ENCODE data around the gene ZMIZ1. TPM values are rescaled to one million over a fixed set of nuclear protein-coding genes. Genes with fewer than 3 reads are reported as not detected.

The ZMIZ1 gene
- total RNA-seq, 2 experiments from 2014 or later: 14.6 to 15.5 TPM

GRCh38 chr10:79252450-79252849 is 183.7 kb downstream of the ZMIZ1 start:
- ChIA-PET POLR2A (no interaction called here), CTCF (no interaction called here)
- Histone ChIP-seq H3K36me3 (ENCODE audit: insufficient read depth, low read length) (no peaks in the 10 kb centered on the region), H3K9me3 (ENCODE audit: control insufficient read depth in 1 of 2, insufficient read depth in 1 of 2, low read length in 2 of 2) (no peaks in the 10 kb centered on the region), H3K27ac (ENCODE audit: low read depth in 1 of 2, low read length in 2 of 2) (no peak overlapping the region), H3K27me3 (ENCODE audit: control insufficient read depth in 1 of 2, insufficient read depth in 2 of 2, low read length in 2 of 2) (no peaks in the 10 kb centered on the region), H3K4me1 (ENCODE audit: insufficient read depth, low read length) (peaks cover 33% of the 10 kb centered on the region), H3K4me3 (ENCODE audit: low read length) (no peak overlapping the region)
- ATAC-seq (ENCODE audit: poor library complexity): no peak
- Mint-ChIP-seq H3K4me3 (no peak overlapping the region), H3K27ac (no peak overlapping the region), H3K4me1 (ENCODE audit: low read depth) (peaks cover 28% of the 10 kb centered on the region), H3K9me3 (no peaks in the 10 kb centered on the region), H3K36me3 (ENCODE audit: low read depth) (no peaks in the 10 kb centered on the region), H3K27me3 (no peaks in the 10 kb centered on the region)
- DNase-seq: no peak
- TF ChIP-seq CTCF (IDR thresholded peaks at IDR 0.05): no peak
- intact Hi-C loops (cut with DNase I, micrococcal nuclease): no loop called here

GRCh38 chr10:79252971-79253370 is 184.2 kb downstream of the ZMIZ1 start:
- intact Hi-C loops (cut with DNase I, micrococcal nuclease): no loop called here
- ATAC-seq (ENCODE audit: poor library complexity) (no peak), DNase-seq (no peak)
- TF ChIP-seq CTCF (IDR thresholded peaks at IDR 0.05): no peak
- Histone ChIP-seq H3K36me3 (ENCODE audit: insufficient read depth, low read length) (no peaks in the 10 kb centered on the region), H3K9me3 (ENCODE audit: control insufficient read depth in 1 of 2, insufficient read depth in 1 of 2, low read length in 2 of 2) (no peaks in the 10 kb centered on the region), H3K27me3 (ENCODE audit: control insufficient read depth in 1 of 2, insufficient read depth in 2 of 2, low read length in 2 of 2) (no peaks in the 10 kb centered on the region), H3K4me3 (ENCODE audit: low read length) (no peak overlapping the region), H3K27ac (ENCODE audit: low read depth in 1 of 2, low read length in 2 of 2) (no peak overlapping the region), H3K4me1 (ENCODE audit: insufficient read depth, low read length) (peaks cover 28% of the 10 kb centered on the region)
- ChIA-PET CTCF (no interaction called here), POLR2A (no interaction called here)
- Mint-ChIP-seq H3K4me1 (ENCODE audit: low read depth) (peaks cover 23% of the 10 kb centered on the region), H3K27me3 (no peaks in the 10 kb centered on the region), H3K27ac (no peak overlapping the region), H3K9me3 (no peaks in the 10 kb centered on the region), H3K4me3 (no peak overlapping the region), H3K36me3 (ENCODE audit: low read depth) (no peaks in the 10 kb centered on the region)

GRCh38 chr10:79253704-79254103 is 184.9 kb downstream of the ZMIZ1 start:
- DNase-seq: no peak
- no peaks in the 10 kb centered on the region for H3K27me3 Mint-ChIP-seq
- H3K36me3 Mint-ChIP-seq (ENCODE audit: low read depth): no peaks in the 10 kb centered on the region
- H3K4me1 Mint-ChIP-seq (ENCODE audit: low read depth): peaks cover 18% of the 10 kb centered on the region
- Histone ChIP-seq H3K36me3 (ENCODE audit: insufficient read depth, low read length) (no peaks in the 10 kb centered on the region), H3K4me1 (ENCODE audit: insufficient read depth, low read length) (peaks cover 21% of the 10 kb centered on the region), H3K9me3 (ENCODE audit: control insufficient read depth in 1 of 2, insufficient read depth in 1 of 2, low read length in 2 of 2) (no peaks in the 10 kb centered on the region), H3K4me3 (ENCODE audit: low read length) (no peak overlapping the region), H3K27me3 (ENCODE audit: control insufficient read depth in 1 of 2, insufficient read depth in 2 of 2, low read length in 2 of 2) (no peaks in the 10 kb centered on the region), H3K27ac (ENCODE audit: low read depth in 1 of 2, low read length in 2 of 2) (no peak overlapping the region)
- CTCF ChIA-PET: no interaction called here
- POLR2A ChIA-PET: no interaction called here
- no peaks in the 10 kb centered on the region for H3K9me3 Mint-ChIP-seq
- intact Hi-C loops (cut with DNase I, micrococcal nuclease): no loop called here
- no peak overlapping the region for H3K27ac Mint-ChIP-seq
- H3K4me3 Mint-ChIP-seq: no peak overlapping the region
- no peak for TF ChIP-seq CTCF (IDR thresholded peaks at IDR 0.05)
- ATAC-seq (ENCODE audit: poor library complexity): no peak

Measured in CD4-positive, alpha-beta T cell (primary cell).